ENCODE measurements around the gene SLC25A12. TPM values are rescaled to one million over a fixed set of nuclear protein-coding genes. Genes with fewer than 3 reads are reported as not detected.

Gene SLC25A12
- total RNA-seq, 2 experiments from 2014 or later: 16.2 to 18.3 TPM

DNA sequence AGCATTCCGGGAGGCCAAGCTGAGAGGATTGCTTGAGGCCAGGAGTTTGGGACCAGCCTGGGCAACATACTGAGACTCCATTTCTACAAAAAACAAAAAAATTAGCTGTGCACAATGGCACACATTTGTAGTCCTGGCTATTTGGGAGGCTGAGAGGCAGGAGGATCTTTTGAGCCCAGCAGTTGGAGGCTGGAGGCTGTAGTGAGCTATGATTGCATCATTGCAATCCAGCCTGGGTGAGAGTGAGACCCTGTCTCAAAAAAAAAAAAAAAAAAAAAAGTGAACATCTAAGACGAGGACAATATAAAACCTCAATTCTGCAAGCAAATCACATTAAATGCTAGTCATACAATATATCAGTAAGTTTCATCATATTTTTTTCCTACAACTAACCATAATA, 25.4 kb upstream of the SLC25A12 start:
- POLR2A ChIA-PET: interaction anchor here (0.7 kb wide), 1 partner anchor 32 kb away, joined by 5 read pairs; no protein-coding TSS in a partner anchor
- no peaks in the 10 kb centered on the region for H3K9me3 Mint-ChIP-seq
- H3K27ac Mint-ChIP-seq: no peak overlapping the region
- no peak overlapping the region for H3K4me3 Mint-ChIP-seq
- TF ChIP-seq, protein P1, sequence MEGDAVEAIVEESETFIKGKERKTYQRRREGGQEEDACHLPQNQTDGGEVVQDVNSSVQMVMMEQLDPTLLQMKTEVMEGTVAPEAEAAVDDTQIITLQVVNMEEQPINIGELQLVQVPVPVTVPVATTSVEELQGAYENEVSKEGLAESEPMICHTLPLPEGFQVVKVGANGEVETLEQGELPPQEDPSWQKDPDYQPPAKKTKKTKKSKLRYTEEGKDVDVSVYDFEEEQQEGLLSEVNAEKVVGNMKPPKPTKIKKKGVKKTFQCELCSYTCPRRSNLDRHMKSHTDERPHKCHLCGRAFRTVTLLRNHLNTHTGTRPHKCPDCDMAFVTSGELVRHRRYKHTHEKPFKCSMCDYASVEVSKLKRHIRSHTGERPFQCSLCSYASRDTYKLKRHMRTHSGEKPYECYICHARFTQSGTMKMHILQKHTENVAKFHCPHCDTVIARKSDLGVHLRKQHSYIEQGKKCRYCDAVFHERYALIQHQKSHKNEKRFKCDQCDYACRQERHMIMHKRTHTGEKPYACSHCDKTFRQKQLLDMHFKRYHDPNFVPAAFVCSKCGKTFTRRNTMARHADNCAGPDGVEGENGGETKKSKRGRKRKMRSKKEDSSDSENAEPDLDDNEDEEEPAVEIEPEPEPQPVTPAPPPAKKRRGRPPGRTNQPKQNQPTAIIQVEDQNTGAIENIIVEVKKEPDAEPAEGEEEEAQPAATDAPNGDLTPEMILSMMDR (IDR thresholded peaks at IDR 0.05): no peak
- CTCF ChIA-PET: no interaction called here
- H3K36me3 Mint-ChIP-seq (ENCODE audit: low read depth): peaks cover 9% of the 10 kb centered on the region
- ATAC-seq (no peak), DNase-seq (no peak)
- intact Hi-C loops (cut with micrococcal nuclease): no loop called here
- H3K27me3 Mint-ChIP-seq: no peaks in the 10 kb centered on the region
- H3K4me1 Mint-ChIP-seq (ENCODE audit: low read depth): peaks cover 16% of the 10 kb centered on the region

DNA sequence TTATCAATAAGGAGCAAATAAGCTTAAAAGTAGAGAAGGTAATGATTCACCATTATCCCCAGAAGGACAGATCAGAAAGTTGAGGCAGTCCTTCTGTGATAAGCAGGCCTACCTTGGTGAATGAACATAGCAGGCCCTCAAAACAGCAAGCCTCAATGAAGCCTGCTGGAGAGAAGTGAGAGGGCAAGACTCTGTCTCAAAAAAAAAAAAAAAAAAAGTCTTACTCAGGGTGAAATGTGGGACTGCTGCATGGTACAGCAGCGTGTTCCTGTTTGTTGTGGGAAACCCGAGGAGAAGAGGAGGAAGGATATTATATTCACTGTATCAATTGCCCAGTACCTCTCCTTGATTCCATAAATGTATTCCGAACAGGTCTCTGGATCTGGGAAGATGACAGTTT, 19.5 kb upstream of the SLC25A12 start:
- Mint-ChIP-seq H3K4me1 (ENCODE audit: low read depth) (no peaks in the 10 kb centered on the region), H3K27ac (no peak overlapping the region), H3K4me3 (no peak overlapping the region), H3K27me3 (no peaks in the 10 kb centered on the region), H3K36me3 (ENCODE audit: low read depth) (no peaks in the 10 kb centered on the region), H3K9me3 (no peaks in the 10 kb centered on the region)
- POLR2A ChIA-PET: interaction anchor here (0.5 to 1.4 kb wide), 2 partner anchors 10 to 34 kb away, joined by 3 read pairs; no protein-coding TSS in a partner anchor
- CTCF ChIA-PET: interaction anchor here (0.8 to 1.3 kb wide), 3 partner anchors 9 to 179 kb away, joined by 3 to 4 read pairs (median 3); no protein-coding TSS in a partner anchor
- intact Hi-C loops (cut with micrococcal nuclease): no loop called here
- DNase-seq (no peak), ATAC-seq (no peak)
- TF ChIP-seq, protein P1 (IDR thresholded peaks at IDR 0.05): no peak

DNA sequence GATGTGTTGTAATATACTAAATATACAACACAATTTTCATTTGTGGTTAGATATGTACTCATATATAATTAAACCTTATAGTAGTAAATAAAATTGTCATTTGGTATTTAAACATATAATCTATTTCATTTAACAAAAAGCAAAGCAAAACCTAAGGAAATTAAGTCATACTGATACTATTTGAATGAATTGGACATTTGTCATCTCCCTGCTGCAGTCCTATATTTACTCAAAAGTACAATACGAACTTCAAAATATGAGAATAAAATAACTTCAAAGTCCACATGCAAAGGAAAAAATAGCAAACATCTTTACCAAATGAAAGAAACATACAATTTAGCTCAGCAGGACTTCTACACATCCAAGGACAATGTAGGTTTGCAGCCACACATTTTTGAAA, 16.4 kb upstream of the SLC25A12 start:
- TF ChIP-seq, protein P1 (IDR thresholded peaks at IDR 0.05): no peak
- Mint-ChIP-seq H3K9me3 (no peaks in the 10 kb centered on the region), H3K27me3 (no peaks in the 10 kb centered on the region), H3K4me1 (ENCODE audit: low read depth) (no peaks in the 10 kb centered on the region), H3K4me3 (no peak overlapping the region), H3K36me3 (ENCODE audit: low read depth) (no peaks in the 10 kb centered on the region), H3K27ac (no peak overlapping the region)
- ChIA-PET CTCF (no interaction called here), POLR2A (interaction anchor here (1.4 kb wide), 1 partner anchor 16 kb away, joined by 3 read pairs; the partner anchor contains the start of gene SLC25A12)
- intact Hi-C loops (cut with micrococcal nuclease): no loop called here
- ATAC-seq (no peak), DNase-seq (no peak)

DNA sequence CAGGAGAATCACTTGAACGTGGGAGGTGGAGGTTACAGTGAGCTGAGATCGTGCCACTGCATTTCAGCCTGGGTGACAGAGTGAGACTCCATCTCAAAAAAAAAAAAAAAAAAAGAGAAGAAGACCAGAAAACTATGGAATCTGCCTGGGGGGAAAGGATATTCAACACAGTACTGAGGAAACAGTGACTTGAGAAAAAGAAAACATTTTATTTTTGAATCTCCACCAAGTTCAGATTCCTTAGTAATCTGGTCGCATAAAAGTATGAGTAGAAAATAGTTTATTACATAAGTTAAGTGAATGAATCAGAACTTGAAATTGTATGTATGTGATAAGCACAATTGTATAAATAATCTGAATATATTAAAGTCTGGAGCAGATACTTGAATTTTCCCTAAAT, 15.2 kb upstream of the SLC25A12 start:
- Mint-ChIP-seq H3K27me3 (peaks cover 2% of the 10 kb centered on the region), H3K4me3 (no peak overlapping the region), H3K9me3 (no peaks in the 10 kb centered on the region), H3K4me1 (ENCODE audit: low read depth) (no peaks in the 10 kb centered on the region), H3K36me3 (ENCODE audit: low read depth) (no peaks in the 10 kb centered on the region), H3K27ac (no peak overlapping the region)
- DNase-seq: no peak
- ChIA-PET CTCF (no interaction called here), POLR2A (interaction anchor here (0.6 kb wide), 1 partner anchor 252 kb away, joined by 3 read pairs; no protein-coding TSS in a partner anchor)
- intact Hi-C loops (cut with micrococcal nuclease): no loop called here
- ATAC-seq: no peak
- TF ChIP-seq, protein P1 (IDR thresholded peaks at IDR 0.05): no peak

DNA sequence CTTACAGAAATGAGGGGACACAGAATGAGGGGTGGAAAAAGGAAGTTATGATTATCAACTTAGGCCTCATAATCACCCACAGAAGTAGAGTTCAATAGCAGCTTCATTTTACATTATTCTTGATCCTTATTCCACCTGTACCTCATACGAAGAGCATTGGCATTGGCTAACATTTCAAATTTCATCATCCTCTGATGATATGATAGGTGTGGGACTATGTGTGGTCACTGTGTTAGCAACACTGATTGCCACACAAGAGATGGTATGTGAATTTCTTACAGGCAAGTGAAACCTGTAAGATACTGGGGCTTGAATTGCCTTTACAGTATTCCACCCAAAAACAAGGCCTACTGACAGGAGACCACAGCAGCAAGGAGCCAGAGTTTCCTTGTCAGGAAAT, 14.2 kb upstream of the SLC25A12 start:
- intact Hi-C loops (cut with micrococcal nuclease): no loop called here
- no peaks in the 10 kb centered on the region for H3K9me3 Mint-ChIP-seq
- CTCF ChIA-PET: no interaction called here
- DNase-seq: no peak
- POLR2A ChIA-PET: no interaction called here
- no peak for ATAC-seq
- no peak overlapping the region for H3K4me3 Mint-ChIP-seq
- no peak overlapping the region for H3K27ac Mint-ChIP-seq
- H3K27me3 Mint-ChIP-seq: peaks cover 2% of the 10 kb centered on the region
- TF ChIP-seq, protein P1 (IDR thresholded peaks at IDR 0.05): no peak
- H3K36me3 Mint-ChIP-seq (ENCODE audit: low read depth): no peaks in the 10 kb centered on the region
- H3K4me1 Mint-ChIP-seq (ENCODE audit: low read depth): no peaks in the 10 kb centered on the region
